Endothelial cell of umbilical vein (primary cell): ENCODE measurements around the gene CASP6. TPM values are rescaled to one million over a fixed set of nuclear protein-coding genes. Genes with fewer than 3 reads are reported as not detected.

Source experiments
- BruUV-seq: library from RNA; stranded (reverse); fragments of 400-500 nt; replicated peaks from 2 replicates; lab custom pipeline; 2021; lab: Mats Ljungman, UMichigan
- CTCF ChIA-PET: fragments of 300-600, 350-600 bp; sonication (Branson Sonifier 250); formaldehyde crosslinking; loops from one replicate; lab custom pipeline; 2021; ENCODE audit warnings: antibody characterized with exemption, inconsistent platforms; lab: Charles Lee
- POLR2A ChIA-PET: fragments of 300-600, 350-600 bp; sonication (Branson Sonifier 250); formaldehyde crosslinking; loops from one replicate; lab custom pipeline; 2021; ENCODE audit warnings: antibody characterized with exemption, inconsistent platforms; lab: Charles Lee
- DNase-seq: peaks from one replicate; pipeline ENCODE4 v3.0.0-alpha.2; 2011; ENCODE audit warnings: low read depth, low spot score
- FAIRE-seq: peaks from 2 replicates; lab custom pipeline; 2011; peaks lifted over from hg19 to GRCh38; lab: Jason Lieb, UNC
- H2AFZ ChIP-seq: 2 replicates; pipeline ENCODE4 v1.6.0; 2012; ENCODE audit warnings: low read depth, low read length, control low read depth, inconsistent platforms
- H3K27ac ChIP-seq: 2 replicates; pipeline ENCODE4 v1.5.1; 2011; ENCODE audit warnings: low read depth, mild to moderate bottlenecking, control low read depth, low read length, moderate library complexity; ENCODE audit not compliant: insufficient read depth
- H3K27me3 ChIP-seq, 2 experiments: 2 replicates each; pipeline versions ENCODE4 v1.6.0 to v1.6.1; 2011; ENCODE audit warnings: low read length in 2 of 2, mixed read lengths in 1 of 2; ENCODE audit not compliant: control insufficient read depth in 2 of 2, insufficient read depth in 2 of 2
- H3K36me3 ChIP-seq, 2 experiments: 2 replicates in 1 of 2; 3 replicates in 1 of 2; pipeline ENCODE4 v1.5.1; 2011; ENCODE audit warnings: low read length in 2 of 2, mild to moderate bottlenecking in 1 of 2, moderate library complexity in 1 of 2; ENCODE audit not compliant: control insufficient read depth in 2 of 2, insufficient read depth in 2 of 2; ENCODE audit errors: extremely low read depth in 1 of 2
- H3K4me1 ChIP-seq: 3 replicates; pipeline ENCODE4 v1.5.1; 2011; ENCODE audit warnings: mild to moderate bottlenecking, low read length; ENCODE audit not compliant: control insufficient read depth, insufficient read depth; ENCODE audit errors: extremely low read depth
- H3K4me2 ChIP-seq: 2 replicates; pipeline ENCODE4 v1.6.1; 2011; ENCODE audit warnings: low read length, control low read depth, mixed read lengths; ENCODE audit not compliant: insufficient read depth
- H3K4me3 ChIP-seq, 3 experiments: fragments of 200-600 bp in 1 of 3; sonication (generic), shearing (Covaris generic) in 1 of 3; replicated peaks in 1 of 3; 2 replicates each; pipeline ENCODE4 v1.5.1; 2011 to 2016; ENCODE audit warnings: control low read depth in 3 of 3, low read length in 3 of 3, mild to moderate bottlenecking in 2 of 3, inconsistent platforms in 1 of 3, low read depth in 1 of 3, moderate library complexity in 1 of 3; ENCODE audit not compliant: insufficient read depth in 1 of 3
- H3K79me2 ChIP-seq: 2 replicates; pipeline ENCODE4 v1.6.0; 2012; ENCODE audit warnings: low read length, inconsistent platforms; ENCODE audit not compliant: control insufficient read depth, insufficient read depth
- H3K9ac ChIP-seq: replicated peaks from 2 replicates; pipeline ENCODE3; 2011; ENCODE audit warnings: low read length, control low read depth; ENCODE audit not compliant: insufficient read depth; ENCODE audit errors: extremely low read depth
- H3K9me1 ChIP-seq: replicated peaks from 3 replicates; pipeline ENCODE4 v1.6.0; 2011; ENCODE audit warnings: mild to moderate bottlenecking, low read length; ENCODE audit not compliant: control insufficient read depth, insufficient read depth; ENCODE audit errors: extremely low read depth
- H3K9me3 ChIP-seq: replicated peaks from 2 replicates; pipeline ENCODE4 v1.5.1; 2012; ENCODE audit warnings: low read length, inconsistent platforms; ENCODE audit not compliant: control insufficient read depth, insufficient read depth
- H4K20me1 ChIP-seq: replicated peaks from 2 replicates; pipeline ENCODE3; 2011; ENCODE audit warnings: mild to moderate bottlenecking, low read length; ENCODE audit not compliant: control insufficient read depth, insufficient read depth; ENCODE audit errors: extremely low read depth
- CTCF ChIP-seq, 2 donors: IDR thresholded peaks; 1 replicate in 1 of 2; 2 replicates in 1 of 2; pipeline ENCODE4 v1.5.1; 2011; ENCODE audit warnings: low read length in 2 of 2, mild to moderate bottlenecking in 2 of 2, moderate library complexity in 2 of 2, control low read depth in 1 of 2, inconsistent platforms in 1 of 2, low read depth in 1 of 2; ENCODE audit not compliant: insufficient read depth in 1 of 2; ENCODE audit errors: extremely low read depth in 1 of 2
- EZH2 ChIP-seq: IDR thresholded peaks from 2 replicates; pipeline ENCODE4 v1.6.1; 2012; ENCODE audit warnings: borderline replicate concordance, low read depth, mild to moderate bottlenecking, moderate library complexity, low read length, inconsistent platforms; ENCODE audit not compliant: severe bottlenecking
- FOS ChIP-seq: IDR thresholded peaks from 2 replicates; pipeline ENCODE4 v1.6.1; 2011; ENCODE audit warnings: mild to moderate bottlenecking, low read length, moderate library complexity, borderline replicate concordance; ENCODE audit not compliant: insufficient read depth
- GATA2 ChIP-seq: IDR thresholded peaks from 2 replicates; pipeline ENCODE4 v1.7.0; 2011; ENCODE audit warnings: low read depth, mild to moderate bottlenecking, moderate library complexity, mixed read lengths, low read length; ENCODE audit not compliant: insufficient read length, insufficient read depth
- JUN ChIP-seq: IDR thresholded peaks from 2 replicates; pipeline ENCODE4 v1.6.1; 2011; ENCODE audit warnings: borderline replicate concordance, low read depth; ENCODE audit not compliant: insufficient read length, insufficient read depth
- MYC ChIP-seq: IDR thresholded peaks from one replicate; pipeline ENCODE4 v1.6.1; 2011; ENCODE audit warnings: mild to moderate bottlenecking, low read depth, low read length
- POLR2A ChIP-seq: IDR thresholded peaks from 2 replicates; pipeline ENCODE4 v1.6.1; 2012; ENCODE audit warnings: low read depth, mild to moderate bottlenecking, control low read depth, low read length
- POLR2AphosphoS5 ChIP-seq: IDR thresholded peaks from 2 replicates; pipeline ENCODE4 v1.6.1; 2012; ENCODE audit warnings: low read depth, mild to moderate bottlenecking, control low read depth, low read length, moderate library complexity; ENCODE audit not compliant: insufficient read depth
- dilution Hi-C: fragments of 300-500 bp; cut with MboI; formaldehyde crosslinking; loops from one replicate; pipeline ENCODE4 v1.15.0; 2019; ENCODE audit warnings: low sequenced_read_pairs; ENCODE audit not compliant: extremely low pct_ligation_motif_present
- intact Hi-C: fragments of 100-400 bp; cut with micrococcal nuclease; formaldehyde crosslinking; loops from one replicate; pipeline ENCODE4 v1.10.0; 2022
- polyA plus RNA-seq, 4 experiments: library from polyadenylated mRNA; depleted of rRNA in 3 of 4; stranded (reverse) in 3 of 4; unstranded in 1 of 4; fragments of >200 nt; gene quantifications; 2 replicates each; pipeline versions ENCODE4 v1.2.1 to v1.2.3, GENCODE V29; 2011 to 2012; ENCODE audit warnings: missing spikeins in 1 of 4
- total RNA-seq: library from RNA; stranded (reverse); gene quantifications from 2 replicates; pipeline ENCODE4 v1.2.3, GENCODE V29; 2021
- TF ChIP-seq, protein P1 (sequence below): IDR thresholded peaks from 2 replicates; pipeline ENCODE4 v1.6.1; 2011; ENCODE audit not compliant: insufficient read depth, insufficient read length

CASP6 gene
- total and polyA plus RNA-seq, 2 donors (not counting 3 experiments of a cell fraction or from before 2014, with no cell fraction given): 35.4 to 52.1 TPM

DNA sequence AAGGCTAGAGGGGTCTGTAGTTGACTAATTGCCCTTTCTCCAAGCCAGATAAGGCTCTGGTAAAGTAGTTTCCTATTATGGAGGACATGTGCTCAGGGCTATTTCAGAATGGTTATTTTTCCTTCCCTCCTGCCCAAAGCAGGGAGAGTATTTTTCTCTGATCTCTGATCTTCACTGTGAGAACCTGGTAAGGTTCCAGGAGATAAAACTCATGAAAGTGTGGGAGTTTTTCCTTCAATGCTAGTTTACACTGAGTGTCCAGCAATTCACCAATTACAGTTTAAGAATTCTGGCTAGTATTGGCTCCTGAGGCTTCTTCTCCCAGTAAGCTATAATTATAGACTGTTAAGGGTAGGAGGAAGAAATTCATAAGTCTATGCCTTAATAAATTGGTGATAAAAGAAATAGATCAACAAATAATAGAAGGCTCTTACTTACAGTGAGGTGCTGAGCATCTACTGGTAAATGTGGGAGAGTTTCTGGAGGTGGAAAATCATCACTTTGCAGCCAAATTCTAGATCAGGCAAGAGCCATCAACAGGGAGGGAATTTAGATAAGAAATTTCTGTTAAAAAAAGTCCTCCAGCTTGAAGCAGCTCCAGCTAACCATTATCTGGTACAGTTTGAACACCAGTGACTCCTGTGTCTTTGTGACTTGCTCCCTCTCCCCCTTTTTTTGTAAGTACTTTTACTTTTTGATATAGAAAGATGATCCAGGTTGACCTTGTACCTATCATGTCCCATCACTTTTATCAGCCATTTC lies 30.9 kb downstream of the CASP6 start:
- ChIA-PET POLR2A (no interaction called here), CTCF (interaction anchor here (1.0 kb wide), 1 partner anchor 10 kb away, joined by 3 read pairs; no protein-coding TSS in a partner anchor)
- Histone ChIP-seq H3K27ac (no peak overlapping the region), H3K4me3 (no peak overlapping the region), H2AFZ (no peak overlapping the region), H3K9me1 (no peaks in the 10 kb centered on the region), H3K27me3 (no peaks in the 10 kb centered on the region), H4K20me1 (no peaks in the 10 kb centered on the region), H3K36me3 (no peaks in the 10 kb centered on the region), H3K9me3 (no peaks in the 10 kb centered on the region), H3K4me1 (no peaks in the 10 kb centered on the region), H3K9ac (no peak overlapping the region), H3K79me2 (no peaks in the 10 kb centered on the region), H3K4me2 (no peak overlapping the region)
- DNase-seq: no peak
- TF ChIP-seq GATA2 (no peak), CTCF (IDR thresholded peaks at IDR 0.05; ENCODE audit: extremely low read depth in 1 of 2, insufficient read depth in 1 of 2, low read depth in 1 of 2, low read length in 2 of 2) (no peak), EZH2 (no peak), MYC (no peak), POLR2A (no peak), JUN (no peak), POLR2AphosphoS5 (no peak), FOS (no peak)
- TF ChIP-seq, protein P1, sequence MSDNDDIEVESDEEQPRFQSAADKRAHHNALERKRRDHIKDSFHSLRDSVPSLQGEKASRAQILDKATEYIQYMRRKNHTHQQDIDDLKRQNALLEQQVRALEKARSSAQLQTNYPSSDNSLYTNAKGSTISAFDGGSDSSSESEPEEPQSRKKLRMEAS: no peak
- FAIRE-seq: no peak
- intact Hi-C loops: no loop called here
- no TSS peak for BruUV-seq
- dilution Hi-C loops: no loop called here
